ENCODE measurements around the gene EBF3.

EBF3 gene

DNA sequence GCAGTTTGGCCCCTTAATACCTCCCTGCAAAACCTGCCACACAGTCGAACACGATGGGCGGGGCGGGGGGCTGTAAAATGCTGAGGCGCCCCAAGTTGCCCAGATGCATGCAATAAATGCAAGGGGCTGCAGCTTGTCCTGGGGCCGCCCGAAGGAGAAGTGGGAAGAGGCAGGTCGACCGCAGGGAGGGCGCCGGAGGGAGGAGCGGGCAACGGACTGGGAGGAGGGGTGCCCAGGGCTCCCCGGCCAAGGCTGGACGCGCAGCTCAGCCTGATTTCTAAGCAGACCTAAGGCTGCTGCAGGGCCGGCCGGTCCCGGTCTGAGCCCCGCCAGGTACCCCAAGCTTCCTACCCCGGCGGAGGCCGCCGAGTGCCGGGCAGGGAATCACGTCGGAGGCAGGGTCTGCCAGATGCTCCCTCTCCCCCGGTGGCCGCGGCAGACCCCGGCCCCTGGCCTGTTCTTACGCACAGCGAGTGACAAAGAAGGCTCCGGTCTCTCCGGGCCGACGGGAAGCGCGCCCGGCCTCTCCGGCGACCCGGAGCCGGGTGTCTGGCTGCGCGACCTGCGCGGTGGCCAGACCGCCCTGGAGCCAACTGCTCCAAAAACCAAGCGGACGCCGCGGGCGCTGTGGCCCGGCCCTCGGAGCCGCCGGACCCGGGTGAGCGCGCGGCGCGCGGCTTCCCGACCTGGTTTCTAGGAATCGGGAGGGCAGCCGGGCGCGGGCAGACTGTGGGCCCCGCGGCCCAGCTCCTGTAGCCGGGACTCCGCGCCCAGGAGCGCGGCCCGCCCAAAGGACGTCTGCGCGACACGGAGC is 744 bp upstream of the EBF3 start:
- no peak for FAIRE-seq
- TF ChIP-seq TAF1 (IDR thresholded peaks at IDR 0.05; ENCODE audit: borderline replicate concordance, low read depth, low read length) (no peak), POLR2AphosphoS5 (IDR thresholded peaks at IDR 0.05; ENCODE audit: low read depth, low read length) (no peak), POLR2A (IDR thresholded peaks at IDR 0.05; ENCODE audit: low read depth, low read length) (no peak)

GRCh38 chr10:129962872-129963640 is 1.0 kb downstream of the EBF3 start:
- FAIRE-seq (no peak), DNase-seq (ENCODE audit: insufficient read length) (no peak)
- TF ChIP-seq POLR2AphosphoS5 (IDR thresholded peaks at IDR 0.05; ENCODE audit: low read depth, low read length) (no peak), POLR2A (IDR thresholded peaks at IDR 0.05; ENCODE audit: low read depth, low read length) (no peak), TAF1 (IDR thresholded peaks at IDR 0.05; ENCODE audit: borderline replicate concordance, low read depth, low read length) (no peak)

More for the DNA sequence above, 744 bp upstream of the EBF3 start:
- DNase-seq (ENCODE audit: insufficient read length), result no peak

DNA sequence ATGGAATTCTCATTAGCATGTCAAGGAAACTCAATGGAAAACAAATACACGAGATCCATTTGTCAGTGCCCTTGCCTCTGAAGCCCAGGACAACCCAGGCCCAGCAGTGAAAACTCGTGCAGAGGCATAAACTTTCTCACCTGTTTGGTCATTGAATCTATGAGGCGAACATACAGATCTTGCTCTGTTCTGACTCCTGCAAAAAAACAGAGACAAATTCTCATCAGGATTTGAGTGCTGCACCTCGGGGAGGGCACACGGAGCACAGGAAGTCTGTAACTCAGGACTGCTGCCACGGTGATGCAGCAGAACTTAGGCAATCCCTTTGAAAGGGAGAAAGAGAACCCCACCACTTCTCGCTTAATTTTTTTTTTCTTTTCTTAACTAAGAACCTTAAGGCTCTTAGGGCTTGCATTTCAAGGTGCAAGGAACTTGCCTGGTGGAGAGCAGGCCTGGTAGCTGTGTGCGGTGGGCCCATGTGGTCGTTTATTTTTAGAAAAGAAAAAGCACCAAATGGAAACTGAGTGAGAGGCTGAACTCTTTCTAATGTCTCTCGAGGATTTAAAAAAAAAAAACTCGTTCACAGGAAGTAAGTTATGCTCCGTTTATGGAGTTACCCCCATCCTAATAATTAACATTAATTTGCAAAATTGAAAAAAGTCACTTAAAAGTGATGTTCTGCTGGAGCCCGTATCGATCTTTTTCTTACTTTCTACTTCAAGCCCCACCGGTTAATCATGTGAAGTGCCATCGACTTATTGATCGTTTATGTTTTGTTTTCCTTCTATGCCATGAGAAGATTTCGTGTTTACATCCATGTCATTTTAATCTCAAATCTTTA is 1.8 kb downstream of the EBF3 start:
- TF ChIP-seq POLR2A (IDR thresholded peaks at IDR 0.05; ENCODE audit: low read depth, low read length), result no peak
- TF ChIP-seq POLR2AphosphoS5 (IDR thresholded peaks at IDR 0.05; ENCODE audit: low read depth, low read length), result no peak
- TF ChIP-seq TAF1 (IDR thresholded peaks at IDR 0.05; ENCODE audit: borderline replicate concordance, low read depth, low read length), result no peak
- DNase-seq (ENCODE audit: insufficient read length), result no peak
- no peak for FAIRE-seq

DNA sequence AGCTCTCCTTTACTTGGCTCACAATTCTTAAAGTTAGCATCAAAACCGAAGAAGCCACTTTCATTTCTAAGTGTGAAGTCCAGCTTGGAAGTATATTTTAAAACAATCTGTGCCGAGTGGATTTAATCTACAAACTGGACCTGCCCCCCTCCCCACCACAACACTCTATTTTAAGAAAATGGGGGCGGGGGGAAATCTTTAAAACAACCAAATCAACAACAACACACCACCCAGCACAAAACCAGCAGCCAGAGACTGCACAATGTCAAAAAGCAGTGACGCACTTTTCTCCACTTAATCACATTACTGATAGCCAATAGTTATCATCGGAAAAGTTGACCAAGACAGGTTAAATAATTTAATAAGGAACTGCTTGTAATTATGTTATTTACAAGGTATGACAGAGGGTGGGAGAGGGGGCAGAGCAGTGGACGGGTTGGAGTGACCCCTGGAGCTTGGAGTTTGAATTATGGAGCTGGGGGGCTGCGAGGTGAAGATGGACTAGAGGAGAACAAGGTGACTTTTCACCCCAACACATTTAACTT is 2.8 kb downstream of the EBF3 start:
- no peak for TF ChIP-seq POLR2A (IDR thresholded peaks at IDR 0.05; ENCODE audit: low read depth, low read length)
- TF ChIP-seq TAF1 (IDR thresholded peaks at IDR 0.05; ENCODE audit: borderline replicate concordance, low read depth, low read length), result no peak
- no peak for TF ChIP-seq POLR2AphosphoS5 (IDR thresholded peaks at IDR 0.05; ENCODE audit: low read depth, low read length)
- DNase-seq (ENCODE audit: insufficient read length), result no peak
- no peak for FAIRE-seq

DNA sequence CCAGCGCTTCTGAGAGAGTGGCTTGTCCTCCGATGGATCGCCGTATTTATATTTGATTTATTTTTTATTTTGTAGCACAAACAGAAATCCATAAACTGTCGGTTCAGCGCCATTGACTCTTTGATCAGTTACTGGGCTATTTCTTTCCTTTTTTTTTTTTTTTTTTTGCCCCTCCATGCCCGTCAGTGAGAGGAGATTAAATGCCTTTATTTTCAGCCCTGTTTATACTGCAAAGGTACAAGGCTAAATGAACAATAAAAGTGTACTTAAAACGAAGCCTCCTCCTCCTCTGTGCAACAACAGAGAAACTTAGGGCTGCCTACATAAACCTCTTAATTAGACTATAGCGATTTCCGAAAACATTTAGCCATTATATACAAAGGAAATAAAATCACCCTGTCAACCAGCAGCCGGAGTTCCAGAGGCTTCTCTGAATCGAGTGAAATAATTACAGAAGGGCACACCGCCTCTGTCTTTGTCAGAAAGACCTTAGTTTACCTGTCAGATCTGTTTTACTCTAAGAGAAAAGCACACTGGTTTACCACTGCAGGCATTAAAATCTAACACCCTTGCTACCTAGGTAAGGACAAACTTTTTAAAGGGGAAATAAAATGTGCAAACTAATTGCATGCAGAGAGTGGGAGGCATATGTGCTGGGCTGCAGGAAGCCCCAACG is 3.5 kb downstream of the EBF3 start:
- FAIRE-seq (no peak), DNase-seq (ENCODE audit: insufficient read length) (no peak)
- TF ChIP-seq TAF1 (IDR thresholded peaks at IDR 0.05; ENCODE audit: borderline replicate concordance, low read depth, low read length) (no peak), POLR2AphosphoS5 (IDR thresholded peaks at IDR 0.05; ENCODE audit: low read depth, low read length) (no peak), POLR2A (IDR thresholded peaks at IDR 0.05; ENCODE audit: low read depth, low read length) (no peak)

DNA sequence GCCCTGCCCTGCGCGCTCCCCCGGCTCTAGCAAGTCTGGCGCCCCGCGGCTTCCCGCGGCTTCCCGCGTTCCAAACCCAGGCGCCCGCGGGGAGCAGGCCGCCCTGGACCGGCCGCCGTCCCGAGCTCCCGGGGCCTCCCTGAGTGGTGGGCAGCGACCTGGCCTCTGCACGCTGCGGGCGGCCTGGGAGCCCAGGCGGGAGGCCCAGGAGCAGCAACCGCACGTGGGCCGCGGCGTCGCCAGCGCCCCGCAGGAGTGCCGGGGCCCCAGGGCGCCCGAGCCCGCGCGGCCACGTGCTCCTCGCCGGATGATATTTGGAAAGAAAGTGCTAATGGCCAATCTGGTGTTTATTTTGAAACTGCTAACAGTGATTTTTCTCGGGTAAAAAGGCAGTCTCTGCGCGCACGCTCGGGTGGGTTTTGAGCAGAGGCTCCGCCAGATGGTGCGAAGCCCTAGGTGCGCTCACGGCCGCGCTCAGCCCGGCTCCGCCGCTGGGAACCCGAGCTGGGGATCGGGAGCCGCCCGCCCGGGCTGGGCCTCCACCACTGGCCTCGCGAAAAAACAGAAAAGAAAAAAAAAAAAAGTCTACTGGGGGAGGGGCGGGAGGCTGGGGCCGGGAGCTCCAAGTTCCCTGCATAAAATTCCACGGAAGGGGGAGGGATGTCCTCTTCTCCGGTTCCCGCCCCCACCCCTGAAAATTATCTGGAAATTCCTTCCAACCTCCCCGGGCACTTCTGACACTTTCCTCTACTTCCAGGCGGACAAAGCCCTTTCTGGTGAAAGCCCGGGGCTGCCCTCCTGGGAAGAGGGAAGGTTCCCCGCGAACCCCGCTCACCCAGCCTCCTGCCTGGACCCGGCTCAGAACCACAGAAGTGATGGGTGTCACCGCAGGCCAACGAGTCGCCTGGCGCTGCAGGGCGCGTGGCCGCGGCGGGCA is 4.3 kb downstream of the EBF3 start:
- DNase-seq (ENCODE audit: insufficient read length) (no peak), FAIRE-seq (no peak)
- TF ChIP-seq TAF1 (IDR thresholded peaks at IDR 0.05; ENCODE audit: borderline replicate concordance, low read depth, low read length) (no peak), POLR2AphosphoS5 (IDR thresholded peaks at IDR 0.05; ENCODE audit: low read depth, low read length) (no peak), POLR2A (IDR thresholded peaks at IDR 0.05; ENCODE audit: low read depth, low read length) (no peak)

DNA sequence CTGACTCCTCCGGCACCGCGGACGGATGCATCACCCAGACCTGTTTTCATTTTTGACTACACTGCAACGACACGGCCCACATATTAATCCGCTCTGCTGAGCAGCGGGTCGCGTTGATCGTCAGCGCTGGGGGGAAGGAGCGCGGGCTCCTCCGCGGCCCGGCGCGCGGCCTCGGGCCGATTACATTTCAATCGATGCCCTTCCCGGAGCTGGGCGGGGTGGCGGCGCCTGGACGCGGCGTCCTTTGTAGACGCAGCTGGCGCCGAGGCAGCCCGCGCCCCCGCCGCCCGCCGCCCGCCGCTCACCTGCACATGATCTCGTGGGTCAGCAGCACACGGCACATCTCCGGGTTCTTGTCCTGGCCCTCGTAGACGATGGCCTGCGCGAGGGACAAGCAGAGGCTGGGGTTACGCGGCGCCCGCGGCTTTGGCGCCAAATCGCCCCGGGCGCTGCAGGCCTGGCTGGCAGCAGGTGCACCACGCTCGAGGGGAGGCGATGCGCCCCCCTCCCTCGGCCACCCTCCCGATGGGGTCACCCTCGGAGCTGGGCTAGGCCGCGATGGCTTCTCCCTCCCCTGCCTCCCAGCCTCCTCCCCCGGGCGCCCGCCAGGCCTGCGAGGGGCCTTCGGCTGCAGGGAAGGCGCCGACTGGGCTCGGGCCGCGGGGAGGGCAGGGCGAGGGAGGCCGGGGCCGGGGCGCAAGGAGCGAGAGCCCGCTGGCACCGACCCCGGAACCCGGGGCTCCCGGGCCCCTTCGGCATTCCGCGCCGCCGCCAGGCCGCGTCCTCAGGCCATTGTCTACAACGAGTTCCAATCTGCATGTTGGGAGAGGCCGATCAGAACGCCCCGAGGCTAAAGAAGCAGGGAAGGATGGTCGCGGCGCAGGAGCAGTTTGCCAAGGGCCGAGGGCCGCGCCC is 5.2 kb downstream of the EBF3 start:
- FAIRE-seq (no peak), DNase-seq (ENCODE audit: insufficient read length) (no peak)
- TF ChIP-seq POLR2A (IDR thresholded peaks at IDR 0.05; ENCODE audit: low read depth, low read length) (no peak), TAF1 (IDR thresholded peaks at IDR 0.05; ENCODE audit: borderline replicate concordance, low read depth, low read length) (no peak)

GRCh38 chr10:129958148-129958628 is 5.9 kb downstream of the EBF3 start:
- TF ChIP-seq POLR2A (IDR thresholded peaks at IDR 0.05; ENCODE audit: low read depth, low read length) (no peak), POLR2AphosphoS5 (IDR thresholded peaks at IDR 0.05; ENCODE audit: low read depth, low read length) (no peak), TAF1 (IDR thresholded peaks at IDR 0.05; ENCODE audit: borderline replicate concordance, low read depth, low read length) (no peak)
- no peak for DNase-seq (ENCODE audit: insufficient read length)
- no peak for FAIRE-seq

All from GM12892 (cell line).